GM19468 (cell line): ENCODE results near the gene WASF3.

Source experiments
- ATAC-seq: cut with Tn5 transposase; IDR thresholded peaks from one replicate; pipeline ENCODE4 v1.9.1; 2021; ENCODE audit warnings: mild to moderate bottlenecking, moderate library complexity, moderate number of reproducible peaks; ENCODE audit not compliant: unreplicated experiment; ENCODE audit errors: extremely low read depth

Gene WASF3

DNA sequence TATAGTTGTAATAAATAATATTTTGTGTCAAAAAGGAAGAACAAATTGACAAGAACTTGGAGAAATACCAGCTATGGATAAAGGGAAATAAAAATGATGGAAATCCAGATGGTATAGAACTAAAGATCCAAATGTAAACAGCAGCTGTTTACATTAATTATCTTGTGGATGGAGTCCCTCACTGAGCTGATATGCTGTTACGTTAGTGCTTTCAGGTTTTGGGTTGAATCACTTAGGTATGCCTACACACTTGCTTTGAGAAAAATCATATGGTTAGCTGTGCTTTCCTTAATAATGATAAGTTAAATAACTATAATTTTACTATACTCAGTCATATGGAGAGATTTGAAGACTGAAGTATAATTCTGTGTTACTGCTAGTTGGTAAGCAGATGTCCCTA is 27.7 kb downstream of the WASF3 start:
- ATAC-seq: no peak

DNA sequence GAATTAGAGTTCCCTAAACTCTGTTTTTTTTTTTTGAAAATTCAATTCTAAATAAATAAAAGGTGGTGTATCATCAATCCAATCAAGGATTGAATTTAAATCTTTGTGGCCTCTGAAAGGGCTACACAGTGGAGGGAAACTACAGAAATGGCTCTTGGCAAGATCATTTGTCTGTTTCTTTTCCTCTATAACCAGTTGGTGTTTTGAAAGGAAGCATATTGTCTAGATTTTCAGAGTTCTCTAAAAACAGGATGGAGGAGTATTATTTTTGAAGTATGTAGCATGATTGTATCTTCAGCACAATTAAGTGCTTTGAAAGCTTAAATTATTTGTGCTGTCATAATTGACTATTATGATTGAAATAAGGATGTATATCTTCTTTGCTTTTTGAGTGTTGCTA is 29.8 kb downstream of the WASF3 start:
- ATAC-seq: no peak

DNA sequence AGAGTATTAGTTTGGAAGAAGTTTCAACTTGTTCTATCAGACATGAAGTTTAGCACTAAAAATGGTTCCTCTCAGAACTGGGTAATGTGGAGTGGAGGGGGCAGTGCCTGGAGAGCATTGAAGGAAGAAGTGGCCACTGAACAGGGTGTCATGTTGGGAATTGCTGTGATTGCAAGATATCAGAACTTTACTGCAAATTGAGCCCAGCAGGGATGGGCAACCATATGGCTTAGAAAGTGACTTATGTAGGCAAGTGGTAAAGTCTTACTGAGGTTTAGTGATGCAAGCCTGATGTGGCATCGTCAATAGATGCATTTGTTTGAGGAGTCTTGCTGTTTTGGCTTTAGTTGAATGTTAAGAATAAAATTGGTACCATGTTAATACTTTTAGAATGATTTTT is 31.7 kb downstream of the WASF3 start:
- no peak for ATAC-seq

DNA sequence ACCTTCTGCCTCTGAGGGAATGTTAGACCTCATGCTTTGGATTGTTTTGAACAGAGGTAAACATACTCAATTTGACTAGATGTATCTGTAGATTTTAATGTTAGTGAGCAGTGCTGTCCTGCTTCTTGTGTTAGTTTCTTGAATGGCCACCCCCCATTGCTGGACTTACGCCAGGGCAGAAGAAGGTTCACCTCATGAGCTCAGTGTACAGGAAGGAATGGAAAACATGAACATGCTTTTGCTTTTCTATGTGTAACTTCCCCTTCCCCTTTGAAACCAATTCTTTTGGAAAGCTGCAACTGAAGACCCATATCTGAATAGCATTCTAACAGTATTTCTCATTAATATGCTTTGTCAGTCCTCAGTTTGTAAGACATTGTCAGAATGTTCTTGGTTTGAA is 32.3 kb downstream of the WASF3 start:
- no peak for ATAC-seq

DNA sequence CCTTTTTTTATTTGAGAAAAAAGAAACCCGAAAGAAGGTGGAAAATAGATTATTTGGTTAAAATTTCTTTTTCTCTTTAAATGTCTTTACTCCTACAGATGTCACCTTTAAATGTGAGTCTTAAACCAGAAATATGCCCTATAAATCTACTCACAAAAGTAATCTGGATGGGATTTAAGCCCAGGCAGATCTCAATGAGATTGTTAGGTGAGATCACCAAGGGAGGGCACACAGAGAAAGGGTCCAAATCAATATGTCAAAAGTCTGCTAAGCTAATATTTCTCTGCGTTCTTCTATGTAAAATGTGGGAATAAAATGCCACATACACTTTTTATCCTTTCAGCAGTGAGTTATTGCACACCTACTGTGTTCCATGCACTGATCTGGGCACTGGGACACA is 32.9 kb downstream of the WASF3 start:
- ATAC-seq: no peak

DNA sequence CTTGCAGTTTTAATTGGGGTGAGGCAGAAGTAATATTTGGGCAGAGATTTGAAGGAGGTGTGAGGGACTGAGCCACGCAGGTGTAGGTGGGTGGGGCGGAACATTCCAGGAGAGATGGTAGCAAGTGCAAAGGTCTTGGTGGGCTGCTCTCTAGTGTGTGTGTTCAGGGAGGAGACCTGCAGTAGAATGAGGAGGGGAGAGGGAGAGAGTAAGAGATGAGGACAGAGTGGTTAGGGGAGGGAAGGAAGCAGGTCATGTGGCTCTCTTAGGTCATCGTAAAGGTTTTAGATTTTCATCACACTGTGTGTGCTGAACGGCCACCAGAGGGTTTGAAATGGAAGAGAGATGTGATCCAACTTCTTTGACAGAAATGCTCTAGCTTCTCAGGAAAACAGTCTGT is 33.5 kb downstream of the WASF3 start:
- no peak for ATAC-seq

DNA sequence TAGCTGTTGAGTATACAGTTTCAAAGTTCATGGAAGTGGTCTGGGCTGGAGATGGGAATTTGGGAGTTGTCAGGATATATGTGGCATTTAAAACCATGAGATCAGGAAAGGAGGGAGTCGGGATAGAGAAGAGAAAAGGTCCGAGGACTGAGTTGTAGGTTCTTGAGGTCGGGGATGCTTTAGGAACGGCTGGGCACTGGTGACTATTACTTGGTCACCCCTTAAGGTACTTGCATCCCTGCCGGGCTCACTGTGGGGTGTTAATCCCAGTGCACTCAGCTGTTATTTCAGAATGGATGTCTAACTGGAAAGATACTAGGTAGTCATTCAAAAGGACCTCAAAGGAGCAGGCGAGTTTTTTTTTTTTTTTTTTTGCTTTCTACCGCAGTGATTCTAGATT is 34.2 kb downstream of the WASF3 start:
- ATAC-seq: no peak

DNA sequence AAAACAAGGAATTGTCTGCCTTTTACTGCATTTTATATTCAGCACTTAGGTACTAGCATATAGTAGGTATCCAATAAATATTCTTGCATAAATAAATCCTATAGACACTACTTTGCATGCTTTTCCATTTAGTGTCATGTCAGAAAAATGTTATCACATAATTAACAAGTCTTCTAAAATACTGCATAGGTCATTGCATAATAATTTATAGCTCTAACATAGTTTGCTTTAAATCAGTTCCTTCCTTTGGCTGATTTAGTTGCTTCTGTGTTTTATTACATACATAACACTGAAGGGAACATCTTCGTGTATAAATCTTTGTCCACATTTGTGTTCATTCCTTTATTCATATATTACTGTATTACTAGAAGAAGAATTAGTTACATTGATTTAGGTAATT is 36.2 kb downstream of the WASF3 start:
- no peak for ATAC-seq

DNA sequence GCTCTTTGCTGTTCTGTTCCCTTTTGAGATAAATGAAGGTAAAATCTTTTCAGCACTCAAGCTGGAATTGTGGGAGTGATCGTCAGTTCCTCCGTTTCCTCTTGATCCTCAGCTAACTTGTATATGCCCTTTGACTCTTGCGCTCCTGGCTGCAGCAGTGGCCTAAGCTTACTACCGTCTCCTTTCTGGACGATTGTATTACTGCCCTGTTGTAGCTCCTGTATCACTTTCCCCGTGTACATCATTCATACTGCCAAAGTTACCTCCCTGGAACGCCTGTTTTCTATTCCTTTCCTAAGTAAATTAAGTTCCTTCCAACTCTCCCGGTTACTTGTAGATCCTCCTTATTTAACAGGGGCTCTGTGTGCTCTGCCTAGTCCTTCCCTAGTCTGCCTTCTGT is 36.9 kb downstream of the WASF3 start:
- no peak for ATAC-seq

DNA sequence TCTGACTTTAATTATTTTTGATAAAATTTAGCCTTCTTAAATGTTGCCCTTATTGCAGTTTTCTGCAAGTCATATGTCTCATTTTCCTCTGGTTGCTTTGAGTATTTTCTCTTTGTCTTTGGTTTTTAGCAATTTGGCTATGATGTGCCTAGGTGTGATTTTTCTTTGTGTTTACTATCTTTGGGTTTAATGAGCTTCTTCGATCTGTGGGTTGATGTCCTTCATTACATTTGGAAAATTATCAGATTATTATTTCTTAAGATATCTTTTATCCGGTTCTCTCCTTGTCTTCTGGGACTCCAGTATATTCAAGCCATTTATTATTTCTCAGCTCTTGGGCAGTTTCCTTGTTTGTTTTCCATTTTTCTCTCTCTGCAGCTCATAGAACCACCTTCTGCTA is 39.0 kb downstream of the WASF3 start:
- ATAC-seq: no peak

DNA sequence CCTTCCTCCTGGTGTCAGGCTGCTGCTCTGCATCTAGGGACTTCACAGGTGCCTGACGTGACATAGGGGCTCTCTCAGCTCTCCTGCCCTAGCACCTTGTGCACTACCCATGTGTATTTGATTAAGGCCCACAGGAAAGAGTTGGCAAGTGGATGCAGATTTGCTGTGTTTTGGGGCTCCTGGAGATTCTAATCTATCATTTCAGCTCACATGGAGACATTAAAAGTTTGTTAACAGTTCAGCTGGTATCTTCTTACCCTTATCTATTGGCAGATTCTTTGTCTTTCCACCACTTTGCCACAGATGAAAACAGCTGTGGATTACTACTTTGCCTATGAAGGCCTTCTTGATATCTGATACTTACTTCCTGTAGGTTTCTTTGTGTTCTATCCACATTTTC is 41.9 kb downstream of the WASF3 start:
- no peak for ATAC-seq

DNA sequence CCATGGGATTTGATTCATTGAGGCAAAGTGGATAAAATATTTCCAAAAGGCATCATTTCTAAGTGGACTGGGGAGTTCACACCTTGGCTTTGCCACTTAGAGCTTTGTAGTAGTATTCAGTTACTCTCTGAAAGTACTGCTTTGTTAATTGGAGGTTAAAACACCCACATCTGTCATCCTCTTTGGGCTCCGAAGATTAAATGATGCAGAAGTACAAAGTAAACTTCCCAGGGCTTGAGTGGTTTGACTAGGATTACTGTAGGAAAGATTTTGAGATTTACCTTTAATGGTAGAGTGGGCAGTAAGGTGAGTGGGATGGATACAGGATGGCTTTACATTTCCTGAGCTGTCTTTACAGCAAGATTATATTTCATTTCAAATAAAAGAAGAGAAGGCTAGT is 42.4 kb downstream of the WASF3 start:
- no peak for ATAC-seq

DNA sequence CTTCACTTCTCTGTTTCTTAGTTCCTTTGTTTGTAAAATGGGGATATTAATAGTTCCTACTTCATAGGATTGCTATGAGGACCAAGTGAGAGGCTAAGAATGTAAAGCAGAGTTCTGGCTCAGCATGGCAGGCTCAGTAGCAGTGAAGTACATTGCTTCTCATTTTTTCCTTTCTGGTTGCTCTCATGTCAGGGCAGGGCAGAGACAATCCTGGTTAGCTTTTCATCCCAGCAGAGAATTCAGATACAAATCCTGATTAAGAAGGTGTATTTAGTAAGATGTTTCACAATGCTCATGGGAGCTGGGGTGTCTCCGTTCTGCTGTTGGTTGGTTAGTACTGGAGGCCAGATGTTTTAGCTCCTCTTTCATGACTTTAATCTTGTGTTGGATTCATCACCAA is 42.9 kb downstream of the WASF3 start:
- ATAC-seq: no peak

DNA sequence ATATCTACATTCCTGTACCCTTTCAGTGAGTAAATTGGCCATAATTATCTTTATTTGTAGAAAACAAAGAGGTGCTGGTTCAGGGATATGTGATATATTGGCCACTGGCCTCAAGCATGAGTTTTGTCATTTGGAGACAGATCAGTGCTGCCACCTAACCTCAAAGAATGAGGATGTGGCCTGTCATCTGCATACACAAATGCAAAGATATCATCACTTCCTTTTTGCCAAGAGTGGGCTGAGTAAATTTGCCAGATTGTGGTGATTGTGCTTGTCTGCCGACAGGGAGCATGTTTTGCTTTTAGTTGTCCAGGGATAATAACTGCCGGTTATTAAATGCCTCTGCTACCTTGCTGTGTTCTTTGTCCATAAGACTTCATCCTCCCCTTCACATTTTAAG is 44.2 kb downstream of the WASF3 start:
- peak; percentile 46 for ATAC-seq

DNA sequence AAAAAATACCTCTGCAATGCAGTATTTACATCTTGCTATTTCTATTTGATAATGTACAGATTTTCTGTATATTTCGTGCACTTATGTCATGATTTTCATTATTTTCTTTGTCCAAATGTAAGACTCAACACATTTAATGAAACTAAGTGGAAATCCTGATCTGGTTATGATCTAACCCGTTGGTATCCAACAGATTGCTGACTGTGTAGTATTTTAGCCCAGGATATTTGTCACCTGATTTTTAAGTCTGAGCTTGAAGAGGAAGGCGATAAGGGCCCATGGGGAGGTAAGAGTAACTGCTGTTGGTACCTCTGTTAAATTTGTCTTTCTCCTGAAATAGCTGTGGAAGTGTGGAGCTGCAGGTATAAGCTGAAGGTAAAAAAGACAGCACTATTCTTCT is 45.3 kb downstream of the WASF3 start:
- no peak for ATAC-seq

DNA sequence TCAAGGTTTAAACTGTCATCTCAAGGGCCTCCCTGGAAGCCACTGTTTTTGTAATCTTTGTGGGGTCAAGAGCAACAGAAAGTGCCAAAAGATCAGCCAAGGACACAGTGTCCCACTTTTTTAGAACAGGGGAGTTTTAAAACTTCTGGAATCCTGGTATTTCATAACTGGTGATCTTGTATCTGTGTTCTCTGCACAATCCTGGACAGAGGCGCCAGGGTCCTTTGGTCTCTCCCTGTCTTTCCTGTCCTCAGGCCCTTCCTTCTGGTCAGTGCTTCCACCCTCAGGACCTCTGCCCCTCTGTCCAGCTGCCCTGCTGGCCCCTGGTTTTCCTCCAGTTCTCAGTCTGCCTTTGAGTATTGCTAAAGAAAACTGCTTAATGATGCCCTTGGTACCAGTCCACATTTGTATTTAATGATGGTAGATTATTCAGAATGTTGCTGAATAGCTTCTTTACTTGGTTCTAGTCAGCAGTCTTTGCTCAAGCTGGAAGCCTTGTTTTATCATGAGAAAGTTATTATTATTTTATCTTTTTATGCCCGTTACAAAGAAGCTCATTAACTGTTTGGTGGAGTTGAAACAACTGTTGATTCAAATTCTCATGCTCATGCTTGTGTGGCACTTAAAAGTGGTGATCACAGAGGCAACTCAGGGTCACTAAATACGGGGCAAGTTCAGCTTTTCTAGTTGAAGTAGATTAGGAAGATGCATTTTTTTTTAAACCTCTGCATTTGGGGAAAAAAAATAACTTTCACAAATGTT is 47.5 kb downstream of the WASF3 start:
- ATAC-seq: no peak

DNA sequence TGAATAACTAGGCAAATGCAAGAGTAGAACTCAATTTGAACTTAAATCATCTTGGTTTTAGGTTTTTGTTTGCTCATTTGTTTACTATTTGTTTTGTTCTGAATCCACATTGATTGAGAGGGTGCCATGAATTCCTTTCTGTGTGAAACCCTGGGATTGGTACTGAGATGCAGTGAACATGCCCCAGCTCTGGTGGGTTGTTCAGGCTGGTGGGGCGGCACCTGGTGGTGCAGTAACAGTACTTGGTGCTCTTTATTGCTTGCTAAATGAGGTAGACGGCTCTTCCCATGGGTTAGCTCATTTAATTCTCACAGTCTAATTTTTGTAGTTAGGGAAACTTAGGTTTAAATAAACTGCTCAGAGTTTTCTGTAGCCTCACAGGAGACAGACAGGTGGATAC is 48.4 kb downstream of the WASF3 start:
- ATAC-seq: no peak

DNA sequence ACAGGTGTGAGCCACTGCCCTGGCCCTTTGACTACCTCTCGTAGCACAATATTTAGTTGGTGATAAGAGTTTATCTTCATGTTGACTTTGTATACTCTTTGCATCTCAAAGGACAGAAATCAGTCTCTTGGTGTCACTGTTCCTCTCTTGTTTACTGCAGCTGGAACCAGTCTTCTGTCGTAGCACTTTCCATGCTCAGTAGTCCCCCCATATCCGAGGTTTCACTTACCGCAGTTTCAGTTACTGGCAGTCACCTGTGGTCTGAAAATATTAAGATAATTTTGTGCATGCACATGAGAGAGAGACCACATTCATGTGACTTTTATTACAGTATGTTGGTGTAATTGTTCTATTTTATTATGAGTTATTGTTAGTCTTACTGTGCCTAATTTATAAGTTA is 49.1 kb downstream of the WASF3 start:
- ATAC-seq: no peak

DNA sequence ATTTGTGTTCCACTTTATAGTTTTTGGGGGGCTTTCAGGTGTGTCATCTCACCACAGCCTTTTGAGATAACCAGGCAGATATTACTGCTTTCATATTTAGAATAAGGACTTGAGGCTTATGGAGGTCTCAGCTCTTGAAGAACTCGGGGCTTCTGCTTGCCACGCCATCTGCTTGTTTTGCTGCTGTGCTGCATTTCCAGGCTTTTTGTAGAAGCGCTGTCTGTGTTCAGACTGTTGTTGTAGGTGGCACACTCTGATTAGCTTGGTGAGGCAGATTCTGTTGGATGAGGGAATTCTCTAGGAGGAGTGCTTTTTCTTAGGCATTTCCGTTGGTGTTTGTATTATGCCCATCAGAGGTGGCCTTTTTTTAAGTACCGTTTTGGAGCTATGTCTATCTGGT is 57.2 kb downstream of the WASF3 start:
- no peak for ATAC-seq

DNA sequence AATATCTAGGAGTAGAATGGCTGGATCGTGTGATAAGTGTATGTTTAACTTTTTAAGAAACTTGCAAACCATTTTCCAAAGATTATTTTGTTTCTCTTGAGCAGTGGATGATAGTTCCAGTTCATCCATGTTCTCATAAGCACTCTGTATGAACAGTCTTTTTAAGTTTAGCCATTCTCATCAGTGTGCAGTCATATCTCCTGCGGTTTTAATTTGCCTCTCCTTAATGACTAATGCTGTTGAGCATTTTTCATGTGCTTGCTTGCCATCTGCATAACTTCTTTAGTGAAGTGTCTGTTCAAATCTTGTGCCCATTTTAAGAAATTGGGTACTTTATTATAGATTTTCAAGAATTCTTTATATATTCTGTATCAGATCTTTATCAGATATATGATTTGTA is 58.6 kb downstream of the WASF3 start:
- no peak for ATAC-seq

DNA sequence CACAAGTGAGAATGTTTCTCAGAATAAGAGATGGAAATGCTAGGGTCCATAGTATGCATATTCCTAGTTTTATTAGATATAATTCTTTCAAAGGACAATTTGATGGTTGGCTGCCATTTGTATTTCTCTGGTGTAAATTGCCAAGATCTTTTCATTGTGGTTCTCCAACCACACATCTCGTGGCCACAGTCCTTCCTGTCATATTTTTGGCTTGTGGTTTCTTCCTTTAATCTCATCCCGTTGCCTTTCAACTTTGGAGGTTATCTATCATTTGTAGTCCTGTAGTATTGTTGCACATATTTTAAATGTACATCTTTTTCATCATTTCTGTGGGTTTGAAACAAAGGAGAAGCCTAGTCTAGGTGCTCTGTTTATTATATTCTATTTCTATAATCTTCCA is 61.2 kb downstream of the WASF3 start:
- ATAC-seq: no peak

DNA sequence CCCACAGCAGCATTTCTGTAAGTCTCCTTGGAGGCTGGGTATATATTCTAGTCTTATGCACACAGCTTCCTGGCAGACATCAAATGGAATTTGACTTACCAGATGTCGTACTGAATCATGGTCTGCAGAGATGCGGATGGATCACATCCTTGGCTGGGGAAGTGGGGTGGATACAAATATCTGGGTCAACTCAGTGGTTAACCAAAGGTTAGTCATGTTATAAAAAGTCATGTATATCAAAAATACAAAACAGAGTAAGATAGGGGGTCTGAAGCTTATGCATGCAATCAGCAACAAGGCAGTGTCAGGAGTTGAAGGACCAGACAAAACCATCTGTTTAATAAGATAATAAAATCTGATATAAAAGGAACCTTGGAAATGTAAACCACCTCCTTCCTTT is 61.9 kb downstream of the WASF3 start:
- ATAC-seq: no peak
